Endothelial cell of umbilical vein (primary cell): ENCODE results near the gene HLA-DOA. TPM values are rescaled to one million over a fixed set of nuclear protein-coding genes. Genes with fewer than 3 reads are reported as not detected.
A peak's percentile ranks its signal among the peaks of the same experiment; 100 is the strongest.

Experiments used
- BruUV-seq: library from RNA; stranded (reverse); fragments of 400-500 nt; replicated peaks from 2 replicates; lab custom pipeline; 2021; lab: Mats Ljungman, UMichigan
- CTCF ChIA-PET: fragments of 300-600, 350-600 bp; sonication (Branson Sonifier 250); formaldehyde crosslinking; loops from one replicate; lab custom pipeline; 2021; ENCODE audit warnings: antibody characterized with exemption, inconsistent platforms; lab: Charles Lee
- POLR2A ChIA-PET: fragments of 300-600, 350-600 bp; sonication (Branson Sonifier 250); formaldehyde crosslinking; loops from one replicate; lab custom pipeline; 2021; ENCODE audit warnings: antibody characterized with exemption, inconsistent platforms; lab: Charles Lee
- DNase-seq: peaks from one replicate; pipeline ENCODE4 v3.0.0-alpha.2; 2011; ENCODE audit warnings: low read depth, low spot score
- FAIRE-seq: peaks from 2 replicates; lab custom pipeline; 2011; peaks lifted over from hg19 to GRCh38; lab: Jason Lieb, UNC
- H2AFZ ChIP-seq: 2 replicates; pipeline ENCODE4 v1.6.0; 2012; ENCODE audit warnings: low read depth, low read length, control low read depth, inconsistent platforms
- H3K27ac ChIP-seq: 2 replicates; pipeline ENCODE4 v1.5.1; 2011; ENCODE audit warnings: low read depth, mild to moderate bottlenecking, control low read depth, low read length, moderate library complexity; ENCODE audit not compliant: insufficient read depth
- H3K27me3 ChIP-seq, 2 experiments: 2 replicates each; pipeline versions ENCODE4 v1.6.0 to v1.6.1; 2011; ENCODE audit warnings: low read length in 2 of 2, mixed read lengths in 1 of 2; ENCODE audit not compliant: control insufficient read depth in 2 of 2, insufficient read depth in 2 of 2
- H3K36me3 ChIP-seq, 2 experiments: 2 replicates in 1 of 2; 3 replicates in 1 of 2; pipeline ENCODE4 v1.5.1; 2011; ENCODE audit warnings: low read length in 2 of 2, mild to moderate bottlenecking in 1 of 2, moderate library complexity in 1 of 2; ENCODE audit not compliant: control insufficient read depth in 2 of 2, insufficient read depth in 2 of 2; ENCODE audit errors: extremely low read depth in 1 of 2
- H3K4me1 ChIP-seq: 3 replicates; pipeline ENCODE4 v1.5.1; 2011; ENCODE audit warnings: mild to moderate bottlenecking, low read length; ENCODE audit not compliant: control insufficient read depth, insufficient read depth; ENCODE audit errors: extremely low read depth
- H3K4me2 ChIP-seq: 2 replicates; pipeline ENCODE4 v1.6.1; 2011; ENCODE audit warnings: low read length, control low read depth, mixed read lengths; ENCODE audit not compliant: insufficient read depth
- H3K4me3 ChIP-seq, 3 experiments: fragments of 200-600 bp in 1 of 3; sonication (generic), shearing (Covaris generic) in 1 of 3; replicated peaks in 1 of 3; 2 replicates each; pipeline ENCODE4 v1.5.1; 2011 to 2016; ENCODE audit warnings: control low read depth in 3 of 3, low read length in 3 of 3, mild to moderate bottlenecking in 2 of 3, inconsistent platforms in 1 of 3, low read depth in 1 of 3, moderate library complexity in 1 of 3; ENCODE audit not compliant: insufficient read depth in 1 of 3
- H3K79me2 ChIP-seq: 2 replicates; pipeline ENCODE4 v1.6.0; 2012; ENCODE audit warnings: low read length, inconsistent platforms; ENCODE audit not compliant: control insufficient read depth, insufficient read depth
- H3K9ac ChIP-seq: replicated peaks from 2 replicates; pipeline ENCODE3; 2011; ENCODE audit warnings: low read length, control low read depth; ENCODE audit not compliant: insufficient read depth; ENCODE audit errors: extremely low read depth
- H3K9me1 ChIP-seq: replicated peaks from 3 replicates; pipeline ENCODE4 v1.6.0; 2011; ENCODE audit warnings: mild to moderate bottlenecking, low read length; ENCODE audit not compliant: control insufficient read depth, insufficient read depth; ENCODE audit errors: extremely low read depth
- H3K9me3 ChIP-seq: replicated peaks from 2 replicates; pipeline ENCODE4 v1.5.1; 2012; ENCODE audit warnings: low read length, inconsistent platforms; ENCODE audit not compliant: control insufficient read depth, insufficient read depth
- H4K20me1 ChIP-seq: replicated peaks from 2 replicates; pipeline ENCODE3; 2011; ENCODE audit warnings: mild to moderate bottlenecking, low read length; ENCODE audit not compliant: control insufficient read depth, insufficient read depth; ENCODE audit errors: extremely low read depth
- CTCF ChIP-seq, 2 donors: IDR thresholded peaks; 1 replicate in 1 of 2; 2 replicates in 1 of 2; pipeline ENCODE4 v1.5.1; 2011; ENCODE audit warnings: low read length in 2 of 2, mild to moderate bottlenecking in 2 of 2, moderate library complexity in 2 of 2, control low read depth in 1 of 2, inconsistent platforms in 1 of 2, low read depth in 1 of 2; ENCODE audit not compliant: insufficient read depth in 1 of 2; ENCODE audit errors: extremely low read depth in 1 of 2
- EZH2 ChIP-seq: IDR thresholded peaks from 2 replicates; pipeline ENCODE4 v1.6.1; 2012; ENCODE audit warnings: borderline replicate concordance, low read depth, mild to moderate bottlenecking, moderate library complexity, low read length, inconsistent platforms; ENCODE audit not compliant: severe bottlenecking
- FOS ChIP-seq: IDR thresholded peaks from 2 replicates; pipeline ENCODE4 v1.6.1; 2011; ENCODE audit warnings: mild to moderate bottlenecking, low read length, moderate library complexity, borderline replicate concordance; ENCODE audit not compliant: insufficient read depth
- GATA2 ChIP-seq: IDR thresholded peaks from 2 replicates; pipeline ENCODE4 v1.7.0; 2011; ENCODE audit warnings: low read depth, mild to moderate bottlenecking, moderate library complexity, mixed read lengths, low read length; ENCODE audit not compliant: insufficient read length, insufficient read depth
- JUN ChIP-seq: IDR thresholded peaks from 2 replicates; pipeline ENCODE4 v1.6.1; 2011; ENCODE audit warnings: borderline replicate concordance, low read depth; ENCODE audit not compliant: insufficient read length, insufficient read depth
- MAX ChIP-seq: IDR thresholded peaks from 2 replicates; pipeline ENCODE4 v1.6.1; 2011; ENCODE audit not compliant: insufficient read depth, insufficient read length
- MYC ChIP-seq: IDR thresholded peaks from one replicate; pipeline ENCODE4 v1.6.1; 2011; ENCODE audit warnings: mild to moderate bottlenecking, low read depth, low read length
- POLR2A ChIP-seq: IDR thresholded peaks from 2 replicates; pipeline ENCODE4 v1.6.1; 2012; ENCODE audit warnings: low read depth, mild to moderate bottlenecking, control low read depth, low read length
- POLR2AphosphoS5 ChIP-seq: IDR thresholded peaks from 2 replicates; pipeline ENCODE4 v1.6.1; 2012; ENCODE audit warnings: low read depth, mild to moderate bottlenecking, control low read depth, low read length, moderate library complexity; ENCODE audit not compliant: insufficient read depth
- dilution Hi-C: fragments of 300-500 bp; cut with MboI; formaldehyde crosslinking; loops from one replicate; pipeline ENCODE4 v1.15.0; 2019; ENCODE audit warnings: low sequenced_read_pairs; ENCODE audit not compliant: extremely low pct_ligation_motif_present
- intact Hi-C: fragments of 100-400 bp; cut with micrococcal nuclease; formaldehyde crosslinking; loops from one replicate; pipeline ENCODE4 v1.10.0; 2022
- polyA plus RNA-seq, 4 experiments: library from polyadenylated mRNA; depleted of rRNA in 3 of 4; stranded (reverse) in 3 of 4; unstranded in 1 of 4; fragments of >200 nt; gene quantifications; 2 replicates each; pipeline versions ENCODE4 v1.2.1 to v1.2.3, GENCODE V29; 2011 to 2012; ENCODE audit warnings: missing spikeins in 1 of 4
- total RNA-seq: library from RNA; stranded (reverse); gene quantifications from 2 replicates; pipeline ENCODE4 v1.2.3, GENCODE V29; 2021

Gene HLA-DOA
- total and polyA plus RNA-seq, 2 donors (not counting 3 experiments of a cell fraction or from before 2014, with no cell fraction given) = not detected

DNA sequence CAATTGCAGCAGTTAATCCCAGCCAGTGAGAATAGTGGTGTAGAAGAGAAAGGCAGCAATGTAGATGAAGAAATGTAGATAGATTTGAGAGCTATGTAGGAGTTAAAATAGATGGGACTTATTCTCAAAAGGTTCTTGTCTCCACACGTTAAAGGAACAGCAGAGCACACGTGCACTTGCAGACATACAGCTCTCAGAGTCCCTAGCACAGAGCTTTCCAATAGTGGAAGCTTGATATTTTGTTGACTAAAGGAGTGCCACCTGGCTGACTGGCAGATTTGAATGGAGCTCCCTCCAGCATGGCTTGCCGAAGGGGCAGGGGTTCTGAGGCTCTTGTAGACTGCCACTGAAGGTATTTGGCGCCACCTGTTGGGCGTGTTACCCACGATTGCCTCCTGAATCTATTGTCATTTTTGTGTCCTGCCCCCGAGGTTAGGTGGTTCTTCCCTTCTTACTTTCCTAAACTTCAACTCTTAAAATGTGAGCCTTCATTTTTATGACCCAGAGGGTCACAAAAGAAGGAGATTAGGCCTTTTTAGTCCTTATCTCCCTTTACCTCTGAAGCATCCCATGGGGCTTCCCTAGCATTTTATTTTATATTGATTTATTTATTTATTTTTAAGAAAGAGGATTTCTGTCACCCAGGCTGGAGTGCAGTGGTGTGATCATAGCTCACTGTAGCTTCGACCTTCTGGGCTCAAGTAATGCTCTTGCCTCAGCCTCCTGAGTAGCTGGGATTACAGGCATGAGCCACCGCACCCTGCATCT, 24.6 kb downstream of the HLA-DOA start:
- Histone ChIP-seq H3K4me3 (no peak overlapping the region), H3K9ac (no peak overlapping the region), H4K20me1 (peaks cover 5% of the 10 kb centered on the region), H3K36me3 (peaks cover 14% of the 10 kb centered on the region in 2 experiments), H3K27me3 (peaks cover 0 to 17% of the 10 kb centered on the region in 2 experiments), H3K9me1 (no peaks in the 10 kb centered on the region), H3K4me1 (no peaks in the 10 kb centered on the region), H2AFZ (no peak overlapping the region), H3K4me2 (no peak overlapping the region), H3K27ac (no peak overlapping the region), H3K79me2 (peaks cover 3% of the 10 kb centered on the region), H3K9me3 (no peaks in the 10 kb centered on the region)
- POLR2A ChIA-PET = interaction anchor here (0.6 to 4.6 kb wide), 5 partner anchors 9 to 116 kb away, joined by 3 to 89 read pairs (median 4); no protein-coding TSS in a partner anchor
- no TSS peak for BruUV-seq
- FAIRE-seq (peak; percentile 95), DNase-seq (peak; percentile 87)
- intact Hi-C loops = loop anchor here (1.0 to 2.0 kb wide), 4 partner anchors 32 to 146 kb away; partner anchors contain the start of genes HLA-DMA and TAP2
- CTCF ChIA-PET = interaction anchor here (0.6 to 12.6 kb wide), 65 partner anchors 8 to 316 kb away, joined by 3 to 580 read pairs (median 5); partner anchors contain the start of genes BRD2, HLA-DMA, HLA-DMB and HLA-DPB1
- TF ChIP-seq EZH2 (no peak), MYC (no peak), POLR2AphosphoS5 (no peak), GATA2 (no peak), POLR2A (peak; percentile 26), FOS (no peak), MAX (no peak), CTCF (IDR thresholded peaks at IDR 0.05; ENCODE audit: extremely low read depth in 1 of 2, insufficient read depth in 1 of 2, low read depth in 1 of 2, low read length in 2 of 2) (peak; percentile 81 to 86), JUN (no peak)
- dilution Hi-C loops = no loop called here
